ENCODE results near the gene MARK3. TPM values are rescaled to one million over a fixed set of nuclear protein-coding genes. Genes with fewer than 3 reads are reported as not detected.

MARK3 gene
- total and polyA plus RNA-seq, 2 of the 4 experiments (the other 2 are of a cell fraction): 78.5 to 80.5 TPM

DNA sequence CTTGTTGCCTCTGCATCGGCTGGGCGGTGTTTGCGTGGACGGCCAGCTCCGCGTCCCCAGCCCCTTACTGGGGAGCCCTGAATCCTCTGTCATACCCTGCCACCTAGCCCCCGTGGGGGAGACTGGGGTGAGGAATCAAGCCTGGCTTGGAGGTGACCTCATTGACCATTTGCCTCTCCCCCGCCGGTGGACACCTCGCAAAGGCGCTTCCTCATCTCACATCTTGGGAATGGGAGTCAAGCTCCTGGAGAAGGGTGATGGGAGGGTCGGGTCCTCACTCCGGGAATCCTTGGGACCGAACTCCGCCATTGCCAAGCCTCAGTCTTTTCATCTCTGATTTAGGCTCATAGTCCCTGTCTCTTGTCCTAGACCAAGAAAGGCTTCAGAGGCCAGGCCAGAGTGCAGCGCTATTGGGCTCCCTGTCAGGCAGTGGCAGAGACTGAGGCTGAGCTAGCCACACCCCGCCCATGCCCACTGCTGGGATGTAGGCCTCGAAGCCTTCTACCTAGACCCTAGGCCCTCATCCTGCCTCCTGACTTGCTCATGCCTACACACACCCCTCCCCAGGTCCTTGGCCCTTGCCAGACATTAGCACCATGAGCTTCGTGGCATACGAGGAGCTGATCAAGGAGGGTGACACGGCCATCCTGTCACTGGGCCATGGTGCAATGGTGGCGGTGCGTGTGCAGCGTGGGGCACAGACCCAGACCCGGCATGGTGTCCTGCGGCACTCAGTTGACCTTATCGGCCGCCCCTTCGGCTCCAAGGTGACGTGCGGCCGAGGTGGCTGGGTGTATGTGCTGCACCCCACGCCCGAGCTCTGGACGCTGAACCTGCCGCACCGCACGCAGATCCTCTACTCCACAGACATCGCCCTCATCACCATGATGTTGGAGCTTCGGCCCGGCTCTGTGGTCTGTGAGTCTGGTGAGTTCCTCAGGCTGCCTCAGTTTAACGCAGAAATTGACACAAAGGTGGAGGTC lies 144.5 kb downstream of the MARK3 start (continued):
- TF ChIP-seq, protein P1, sequence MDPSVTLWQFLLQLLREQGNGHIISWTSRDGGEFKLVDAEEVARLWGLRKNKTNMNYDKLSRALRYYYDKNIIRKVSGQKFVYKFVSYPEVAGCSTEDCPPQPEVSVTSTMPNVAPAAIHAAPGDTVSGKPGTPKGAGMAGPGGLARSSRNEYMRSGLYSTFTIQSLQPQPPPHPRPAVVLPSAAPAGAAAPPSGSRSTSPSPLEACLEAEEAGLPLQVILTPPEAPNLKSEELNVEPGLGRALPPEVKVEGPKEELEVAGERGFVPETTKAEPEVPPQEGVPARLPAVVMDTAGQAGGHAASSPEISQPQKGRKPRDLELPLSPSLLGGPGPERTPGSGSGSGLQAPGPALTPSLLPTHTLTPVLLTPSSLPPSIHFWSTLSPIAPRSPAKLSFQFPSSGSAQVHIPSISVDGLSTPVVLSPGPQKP (IDR thresholded peaks at IDR 0.05; ENCODE audit: borderline replicate concordance, low read depth, low read length): no peak

DNA sequence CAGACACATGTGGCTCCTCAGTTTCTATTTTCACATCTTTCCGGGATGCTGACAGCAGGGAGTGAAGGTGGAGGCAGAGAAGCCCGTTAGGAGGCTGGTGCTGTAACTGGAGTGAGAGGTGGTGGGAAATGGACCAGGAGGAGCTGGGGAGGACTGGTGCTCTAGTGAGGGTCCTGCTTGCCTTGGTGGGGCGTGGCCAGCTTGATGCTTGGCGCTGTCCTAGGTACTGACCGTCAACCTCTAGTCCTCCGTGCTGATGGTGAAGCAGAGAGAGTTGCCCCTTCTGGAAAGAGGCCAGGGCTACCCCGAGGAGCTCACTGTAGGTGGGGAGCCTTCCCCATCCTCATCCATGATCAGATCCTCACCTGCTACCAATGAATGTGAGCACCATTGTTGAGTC lies 145.2 kb downstream of the MARK3 start:
- Histone ChIP-seq H3K9ac (ENCODE audit: low read depth, low read length) (no peak overlapping the region), H3K4me3 (ENCODE audit: insufficient read depth, low read depth, low read length) (no peak overlapping the region), H3K9me3 (ENCODE audit: control insufficient read depth, insufficient read depth, low read length) (no peaks in the 10 kb centered on the region), H2AFZ (replicated peaks; ENCODE audit: low read length, poor library complexity) (no peak overlapping the region), H4K8ac (ENCODE audit: low read depth in 2 of 2, low read length in 2 of 2) (no peak overlapping the region), H3K14ac (replicated peaks; ENCODE audit: low read depth, low read length) (no peak overlapping the region), H3K4me1 (ENCODE audit: control insufficient read depth, insufficient read depth, low read length) (peaks cover 11% of the 10 kb centered on the region), H2BK120ac (ENCODE audit: low read depth, low read length) (no peak overlapping the region), H3K4ac (ENCODE audit: low read depth, low read length) (no peak overlapping the region), H2BK15ac (ENCODE audit: low read depth, low read length) (no peak overlapping the region), H4K5ac (ENCODE audit: low read depth, low read length) (no peak overlapping the region), H3K79me1 (ENCODE audit: low read depth in 1 of 2, low read length in 2 of 2) (peaks cover 0 to 44% of the 10 kb centered on the region in 2 experiments; a peak in 3 of 4 replicates), H3K18ac (ENCODE audit: low read depth, low read length) (no peak overlapping the region), H2AK5ac (ENCODE audit: low read depth, low read length) (peak overlapping the region; percentile 4; the same call in 1 of the 2 replicates), H2BK20ac (ENCODE audit: low read depth, low read length) (no peak overlapping the region), H3K27ac (ENCODE audit: insufficient read depth, low read length) (no peak overlapping the region), H3K27me3 (ENCODE audit: control insufficient read depth, insufficient read depth, low read length) (no peaks in the 10 kb centered on the region), H3K36me3 (ENCODE audit: control insufficient read depth, insufficient read depth, low read length) (peaks cover 11% of the 10 kb centered on the region; the same call in 1 of the 2 replicates), H3K56ac (ENCODE audit: extremely low read depth, insufficient read depth, low read length) (no peak overlapping the region), H3K9me1 (ENCODE audit: insufficient read depth, low read length) (peaks cover 13% of the 10 kb centered on the region), H4K91ac (ENCODE audit: insufficient read depth, low read depth, low read length) (no peak overlapping the region), H3K23ac (ENCODE audit: low read depth, low read length) (no peak overlapping the region), H2AK9ac (replicated peaks; ENCODE audit: low read depth, low read length, poor library complexity) (peak overlapping the region; percentile 79), H2BK5ac (ENCODE audit: low read depth, low read length, poor library complexity, severe bottlenecking) (no peak overlapping the region), H3K4me2 (ENCODE audit: low read depth, low read length) (no peak overlapping the region; the same call in 1 of the 2 replicates), H4K20me1 (ENCODE audit: insufficient read depth, low read length) (peaks cover 26% of the 10 kb centered on the region)
- dilution Hi-C loops (cut with HindIII; ENCODE audit: low sequenced_read_pairs, unreplicated experiment) (no loop called here), in situ Hi-C loops (cut with MboI; ENCODE audit: low sequenced_read_pairs) (no loop called here), intact Hi-C loops (cut with micrococcal nuclease) (no loop called here)
- ATAC-seq (ENCODE audit: low read depth) (no peak), DNase-seq (peak; percentile 13)
- WGBS, 2 experiments (ENCODE audit: extremely low coverage in 2 of 2, insufficient read length in 1 of 2): no CpG with 5 or more reads among the region's 7 CpGs
- no TSS peak for BruUV-seq (replicated peaks)
- POLR2A ChIA-PET (ENCODE audit: unreplicated experiment): no interaction called here
- no peak for TF ChIP-seq NFE2L2 (IDR thresholded peaks at IDR 0.05; ENCODE audit: low read depth, low read length)
- TF ChIP-seq RCOR1 (IDR thresholded peaks at IDR 0.05; ENCODE audit: insufficient replicate concordance, low read length): no peak
- no peak for TF ChIP-seq MAFK (IDR thresholded peaks at IDR 0.05; ENCODE audit: low read depth, low read length)
- TF ChIP-seq MXI1 (IDR thresholded peaks at IDR 0.05; ENCODE audit: borderline replicate concordance, low read depth, low read length): 0 out of 2 replicates have a peak, but pooled peaks have one; percentile 31
- CTCF ChIA-PET: no interaction called here

Measured in IMR-90 (cell line).